Fibroblast of skin of back (primary cell): ENCODE results near the gene CARMIL3.

Experiments used
- DNase-seq: peaks from one replicate; pipeline ENCODE4 v3.0.0-alpha.2; 2013

CARMIL3 gene

GRCh38 chr14:24080142-24080530, 28.3 kb downstream of the CARMIL3 start:
- DNase-seq, result no peak

GRCh38 chr14:24080888-24081738, 29.3 kb downstream of the CARMIL3 start:
- peak; percentile 20 for DNase-seq

DNA sequence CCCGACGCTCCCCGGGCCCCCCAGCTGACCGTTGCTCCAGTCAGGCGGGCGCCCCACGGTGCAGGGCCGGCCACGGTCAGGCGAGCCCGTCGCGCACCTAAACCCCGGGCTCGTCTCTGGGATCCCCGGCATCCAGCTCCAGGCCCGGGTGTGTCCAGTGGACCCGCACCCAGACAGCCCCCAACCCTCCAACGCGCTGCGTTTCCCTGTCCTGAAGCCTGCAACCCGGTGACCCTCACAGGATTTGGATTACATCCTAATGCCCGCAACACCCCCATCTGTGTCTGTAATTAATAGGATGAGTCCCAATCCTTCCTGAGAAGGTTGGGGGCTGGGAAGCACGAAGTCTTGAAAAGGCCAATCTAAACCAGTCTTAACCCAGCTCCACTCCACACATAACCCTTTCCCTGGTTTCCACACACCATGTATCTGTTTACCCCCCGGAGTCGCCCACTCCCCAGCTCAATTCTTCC, 30.0 kb downstream of the CARMIL3 start:
- no peak for DNase-seq

GRCh38 chr14:24082411-24083080, 30.7 kb downstream of the CARMIL3 start:
- DNase-seq, result no peak

- no peak for DNase-seq
Measured at GRCh38 chr14:24083462-24083861, 31.7 kb downstream of the CARMIL3 start.

- DNase-seq, result peak; percentile 12
Measured at GRCh38 chr14:24084440-24084839, 32.6 kb downstream of the CARMIL3 start.

DNA sequence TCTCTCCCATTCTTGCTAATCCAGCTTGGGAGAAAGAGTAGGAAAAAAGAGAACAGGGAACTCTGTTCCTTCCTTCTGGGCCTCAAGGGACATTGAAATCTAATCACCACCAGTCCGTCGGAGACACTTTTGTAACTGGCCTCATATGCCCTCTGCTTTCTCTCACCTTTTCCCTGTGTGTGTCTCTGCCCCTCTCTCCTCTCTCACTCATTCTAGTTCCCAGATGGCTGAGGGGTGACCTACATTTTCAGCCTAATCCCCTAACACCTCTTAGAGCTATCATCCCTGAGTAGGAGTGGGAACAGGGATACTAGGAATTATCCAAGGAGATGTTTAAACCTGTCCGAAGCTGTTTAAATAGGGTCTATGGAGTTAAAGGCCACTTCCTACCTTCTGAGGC, 33.4 kb downstream of the CARMIL3 start:
- DNase-seq, result no peak

GRCh38 chr14:24086193-24086955, 34.6 kb downstream of the CARMIL3 start:
- DNase-seq, result no peak

DNA sequence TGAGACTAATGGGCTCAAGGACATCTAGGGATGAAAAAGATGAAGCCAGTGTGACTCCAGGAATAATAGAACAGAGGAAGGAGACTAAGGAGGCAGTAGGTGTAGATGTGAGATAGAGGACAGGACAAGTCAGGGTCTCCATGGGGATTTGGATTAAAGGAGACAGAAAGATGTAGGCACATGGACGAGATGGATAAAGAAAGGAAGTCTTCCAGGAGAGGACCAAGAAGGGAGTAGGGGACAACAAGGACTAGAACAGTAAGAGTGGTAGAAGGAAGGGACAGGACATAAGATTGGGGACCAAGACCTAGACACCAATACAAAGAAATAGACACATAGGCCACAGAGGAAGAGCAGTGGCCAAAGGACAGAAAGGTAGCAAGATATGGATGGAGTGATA, 35.2 kb downstream of the CARMIL3 start:
- no peak for DNase-seq

GRCh38 chr14:24088095-24088494, 36.3 kb downstream of the CARMIL3 start:
- DNase-seq, result no peak

DNA sequence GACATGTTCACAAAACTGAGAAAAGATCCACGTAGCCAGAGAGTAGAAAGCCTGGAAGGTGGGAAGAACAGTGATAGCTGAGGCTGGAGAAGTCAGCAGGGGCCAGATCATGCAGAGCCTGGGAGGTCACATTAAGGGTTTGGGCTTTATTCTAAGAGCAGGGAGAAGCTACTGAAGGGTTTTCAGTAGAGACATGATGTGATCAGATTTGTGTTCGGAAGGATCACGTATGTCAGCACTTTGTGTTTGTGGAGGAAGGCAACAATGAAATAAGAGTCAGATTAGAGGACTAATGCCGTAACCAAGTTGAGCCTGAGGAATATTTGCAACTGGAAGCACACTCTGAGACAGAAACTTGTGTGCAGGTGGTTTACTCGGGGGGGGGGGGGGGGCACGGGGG, 38.1 kb downstream of the CARMIL3 start:
- no peak for DNase-seq

GRCh38 chr14:24092110-24092504, 40.3 kb downstream of the CARMIL3 start:
- no peak for DNase-seq

- no peak for DNase-seq
Measured at GRCh38 chr14:24092505-24093206, 40.8 kb downstream of the CARMIL3 start.

DNA sequence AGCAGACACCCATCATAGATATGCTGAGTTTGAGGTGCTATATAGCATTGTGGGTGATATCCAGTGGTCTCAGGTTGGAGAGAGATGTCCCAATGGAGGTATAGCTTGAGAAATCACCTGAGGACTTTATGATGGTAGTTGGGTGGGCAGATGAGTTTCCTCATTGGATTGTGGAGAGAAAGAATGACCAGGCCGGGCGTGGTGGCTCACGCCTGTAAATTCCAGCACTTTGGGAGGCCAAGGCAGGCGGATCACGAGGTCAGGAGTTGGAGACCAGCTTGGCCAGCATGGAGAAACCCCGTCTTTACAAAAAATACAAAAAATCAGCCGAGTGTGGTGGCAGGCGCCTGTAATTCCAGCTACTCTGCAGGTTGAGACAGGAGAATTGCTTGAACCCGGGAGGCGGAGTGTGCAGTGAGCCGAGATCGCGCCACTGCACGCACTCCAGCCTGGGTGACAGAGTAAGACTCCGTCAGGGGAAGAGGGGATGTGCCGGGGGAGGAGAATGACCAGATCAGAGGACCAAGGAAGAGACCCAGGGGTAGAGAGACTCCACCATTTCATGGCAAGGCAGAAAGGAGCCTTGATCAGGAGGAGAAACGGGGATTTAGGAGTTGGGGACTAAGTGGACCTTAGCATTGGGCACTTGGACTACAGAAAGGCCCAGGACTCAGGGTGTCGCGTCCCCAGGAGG, 41.5 kb downstream of the CARMIL3 start:
- DNase-seq, result no peak

- DNase-seq, result peak; percentile 98
Measured at GRCh38 chr14:24093901-24094840, 42.4 kb downstream of the CARMIL3 start, which contains the start of gene PCK2. Gene PCK2 (plus strand): TSS chr14:24094311. CDS start chr14:24094406, 95 bp downstream.

- peak; percentile 5 for DNase-seq
Measured at GRCh38 chr14:24094841-24095270, 43.0 kb downstream of the CARMIL3 start.

DNA sequence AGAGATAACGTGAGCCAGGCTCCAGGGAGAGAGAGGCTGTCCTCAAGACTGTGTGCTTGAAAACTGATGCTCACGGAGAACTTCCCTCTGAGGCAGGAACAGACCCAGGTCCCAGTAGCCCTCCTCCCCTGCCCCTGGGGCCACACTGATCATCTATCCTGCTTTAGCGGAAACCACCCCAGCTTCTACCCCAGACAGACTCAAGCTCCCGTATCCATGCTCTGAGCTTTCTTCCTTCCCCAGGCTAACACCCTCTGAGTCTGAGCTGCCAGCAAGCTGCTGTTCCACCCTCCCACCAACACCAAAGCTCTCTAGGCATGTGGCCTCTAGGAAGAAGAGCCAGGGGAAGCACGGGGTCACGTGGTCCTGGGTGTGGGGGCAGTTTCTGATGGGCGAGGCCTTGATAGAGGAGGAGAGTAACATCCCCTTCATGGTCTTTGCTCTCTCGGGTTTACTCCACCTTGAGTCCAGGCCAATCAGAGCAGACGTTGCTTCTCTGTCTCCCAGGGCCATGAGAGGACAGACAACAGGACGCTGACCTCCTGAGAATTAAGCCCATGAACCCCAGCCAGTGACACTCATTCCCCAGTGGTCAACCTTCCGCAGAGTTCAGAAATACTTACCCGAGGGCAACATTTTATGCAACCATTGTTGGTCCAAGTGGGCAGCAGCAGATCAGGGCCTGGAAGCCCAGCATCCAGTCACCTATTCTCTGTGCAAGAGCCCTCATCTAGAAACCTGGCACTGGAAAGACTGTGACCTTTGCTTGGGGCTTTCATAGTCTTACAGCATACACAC, 43.7 kb downstream of the CARMIL3 start:
- peak; percentile 77 for DNase-seq

GRCh38 chr14:24096545-24097181, 44.9 kb downstream of the CARMIL3 start:
- no peak for DNase-seq
